ENCODE results near the gene NMD3.

The NMD3 gene

DNA sequence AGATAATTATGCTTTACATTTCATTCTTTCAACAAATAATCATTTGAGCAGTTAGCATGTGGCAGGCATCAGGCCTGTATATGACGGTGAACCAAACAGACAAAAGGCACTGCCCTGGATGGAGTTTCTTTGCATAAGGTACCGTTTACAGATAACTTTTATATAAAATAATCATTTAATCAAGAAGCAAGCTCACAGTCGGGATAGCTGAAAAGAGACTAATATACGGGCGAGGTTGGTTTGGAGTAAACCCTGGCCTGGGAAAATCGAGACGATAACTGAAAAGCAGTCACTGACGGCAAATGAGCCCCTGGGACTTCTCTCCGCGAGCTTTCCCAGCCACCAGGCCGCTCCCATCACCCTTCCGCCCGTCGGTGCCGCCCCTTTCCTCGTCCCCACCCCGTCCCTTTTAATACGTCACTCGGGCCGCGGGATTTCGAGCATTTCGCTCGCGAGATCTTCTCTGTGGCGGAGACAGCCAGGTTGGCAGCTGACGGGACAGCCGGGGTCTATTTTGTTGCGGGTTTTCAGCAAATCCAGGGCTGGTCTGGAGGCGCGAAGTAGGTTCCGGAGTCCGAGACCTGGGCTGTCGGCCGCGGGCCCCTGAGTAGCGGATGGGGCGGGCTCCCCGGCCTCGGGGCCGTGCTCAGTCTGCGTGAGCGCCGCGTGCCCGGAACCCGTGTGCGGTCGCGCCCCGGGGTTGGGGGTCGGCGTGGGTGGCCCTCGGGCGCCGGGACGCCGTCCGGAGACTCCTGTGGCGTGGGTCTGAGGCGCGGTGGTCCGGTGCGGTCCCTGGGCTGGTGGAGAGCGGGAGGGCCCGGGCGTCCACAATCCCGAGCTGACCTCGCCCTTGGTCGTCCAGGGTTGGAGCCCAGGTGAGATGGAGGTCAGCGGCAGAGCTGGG lies at the start of gene NMD3:
Gene NMD3 (plus strand): TSS at position 462 of the 904 bp plus-strand sequence. CDS start 703 bp downstream, outside the sequence.
- DNase-seq = peak; percentile 95

DNA sequence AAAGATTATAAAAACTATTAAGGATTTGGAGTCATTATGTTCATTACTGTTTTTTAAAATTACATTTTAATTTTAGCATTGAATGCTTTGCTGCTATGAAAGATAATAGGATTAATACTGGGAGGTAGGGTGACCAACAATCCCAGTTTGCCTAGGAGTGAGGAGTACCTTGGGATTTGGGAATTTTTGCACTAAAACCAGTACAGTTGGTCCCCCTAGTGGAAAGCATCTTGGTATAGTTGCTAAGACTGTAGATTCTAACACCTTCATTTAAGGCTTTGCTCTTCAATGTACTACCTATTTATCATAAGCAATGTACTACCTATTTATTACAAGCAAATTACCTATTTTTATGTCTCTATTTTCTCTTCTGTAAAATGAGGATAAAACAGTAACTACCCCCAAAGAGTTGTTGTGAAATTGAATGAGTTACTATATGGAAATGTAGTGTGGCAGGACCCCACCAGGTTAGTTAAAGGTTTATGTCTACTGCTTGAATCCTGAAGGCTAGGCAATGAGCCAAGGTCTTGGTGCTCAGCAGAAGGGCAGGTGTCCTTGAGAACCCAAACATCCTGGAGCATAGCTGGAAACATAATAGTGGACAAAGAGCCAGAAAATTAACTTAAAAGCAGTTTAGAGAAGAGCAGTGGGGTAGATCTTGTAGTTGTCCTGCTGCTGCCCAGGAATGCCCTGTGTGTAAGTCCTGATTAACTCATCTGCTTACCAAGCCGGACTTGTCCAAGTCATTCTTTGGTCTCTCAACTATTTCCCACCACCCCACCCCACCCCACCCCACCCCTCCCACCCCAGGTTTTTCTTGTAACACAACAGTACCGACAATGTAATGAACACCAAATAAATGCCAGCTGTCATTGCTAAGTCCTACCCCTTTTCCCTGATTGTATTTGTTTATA lies 49.2 kb upstream of the NMD3 start:
- no peak for DNase-seq

DNA sequence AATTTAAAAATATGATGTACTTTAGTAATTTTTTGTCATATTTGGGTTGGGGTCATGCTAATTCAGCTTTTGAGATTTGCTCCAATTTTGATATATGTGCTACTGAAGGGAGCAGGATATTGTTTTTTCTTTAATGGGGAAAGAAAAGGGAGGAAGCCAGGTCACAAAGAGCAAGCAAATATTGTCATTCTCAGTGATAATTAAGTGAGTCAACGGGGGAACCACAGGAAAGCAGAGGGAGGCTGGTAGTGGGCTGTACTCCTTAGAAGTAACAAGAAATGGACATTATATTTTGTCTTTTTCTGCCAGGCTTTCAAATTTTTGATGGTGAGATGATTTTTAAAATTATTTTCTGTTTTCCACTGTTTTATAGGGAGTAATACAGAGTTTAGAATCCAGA lies 45.6 kb upstream of the NMD3 start:
- DNase-seq = no peak

DNA sequence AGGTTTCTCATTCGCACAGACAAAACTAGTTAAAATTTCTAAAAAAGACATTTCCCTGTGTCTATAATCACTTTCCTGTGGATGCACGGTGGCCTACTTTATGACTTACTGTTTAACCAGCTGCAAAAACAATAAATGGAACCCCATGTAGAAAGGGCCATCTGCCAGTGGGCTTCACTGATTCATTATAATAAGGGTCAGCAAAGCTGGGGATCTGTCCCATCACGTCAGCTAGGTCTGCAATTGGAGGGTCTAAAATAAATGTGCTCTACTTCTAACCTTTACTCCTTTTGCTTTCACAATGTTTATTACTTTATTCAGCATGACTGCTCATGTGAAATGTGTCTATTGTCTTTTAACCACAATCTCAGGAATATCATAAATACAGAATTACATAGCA lies 43.1 kb upstream of the NMD3 start:
- DNase-seq = no peak

- DNase-seq = peak; percentile 50
These were observed 39.7 kb upstream of the NMD3 start for GRCh38 chr3:161181371-161181770.

DNA sequence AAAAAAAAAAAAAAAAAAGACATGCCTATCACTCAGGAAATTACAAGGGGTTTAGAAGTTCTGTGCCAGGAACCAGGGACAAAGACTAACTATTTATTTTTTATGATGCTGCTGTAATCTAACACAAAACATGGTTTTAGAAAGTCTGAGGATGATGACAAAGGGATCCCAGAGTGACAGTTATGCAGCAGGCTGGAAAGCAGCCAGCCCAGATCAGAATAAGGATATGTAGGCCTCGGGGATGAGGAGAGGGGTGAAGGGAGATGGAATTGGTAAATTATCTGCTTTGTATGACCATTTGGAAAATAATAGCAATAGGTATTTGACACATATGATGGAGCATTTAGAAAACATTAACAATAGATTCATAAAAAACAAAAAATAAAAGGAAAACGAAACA lies 34.1 kb upstream of the NMD3 start:
- no peak for DNase-seq

DNA sequence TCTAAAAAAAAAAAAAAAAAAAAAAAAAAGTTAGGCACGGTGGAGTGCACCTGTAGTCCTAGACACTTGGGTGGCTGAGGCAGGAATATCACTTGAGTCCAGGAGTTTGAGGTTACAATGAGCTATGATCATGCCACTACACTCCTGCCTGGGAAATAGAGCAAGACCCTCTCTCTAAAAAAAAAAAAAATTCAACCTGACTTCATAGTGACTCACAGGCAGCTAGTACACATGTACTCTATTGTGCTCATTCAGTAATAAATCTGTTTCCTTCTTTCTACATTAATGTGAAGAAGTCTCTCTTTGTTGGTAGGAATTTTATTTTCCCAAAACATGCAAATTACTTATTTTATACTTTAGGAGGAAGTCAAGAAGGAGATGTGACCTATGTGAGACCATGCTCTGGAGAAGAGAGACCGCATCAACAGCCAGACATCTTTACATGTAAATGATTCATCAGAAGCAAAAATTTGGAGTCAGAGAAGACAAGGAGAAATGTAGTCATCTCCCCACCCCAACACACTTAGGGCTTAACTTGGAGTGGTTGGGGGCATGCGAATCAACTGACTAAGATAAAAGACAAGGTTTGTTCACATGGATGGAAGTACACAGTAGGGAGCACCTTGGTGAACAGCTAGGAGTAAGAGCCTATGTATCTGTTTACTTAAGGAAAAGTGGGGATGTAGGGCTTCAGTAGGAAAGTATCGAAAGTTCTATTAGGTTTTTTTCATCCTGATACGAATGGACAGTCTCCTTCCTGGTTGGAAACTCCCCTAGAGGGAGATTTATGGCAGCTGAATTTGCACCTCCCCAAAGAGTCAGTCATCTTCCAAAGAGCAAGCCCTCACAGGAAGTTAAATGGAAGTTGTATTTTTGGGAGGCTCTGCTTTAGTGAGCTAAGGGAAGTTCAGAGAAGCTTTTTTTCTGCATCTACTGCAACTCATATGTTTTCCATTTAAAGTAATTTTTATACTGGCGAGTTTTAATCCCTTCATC lies 23.0 kb upstream of the NMD3 start:
- no peak for DNase-seq

GRCh38 chr3:161199926-161200325 lies 21.2 kb upstream of the NMD3 start:
- DNase-seq = no peak

DNA sequence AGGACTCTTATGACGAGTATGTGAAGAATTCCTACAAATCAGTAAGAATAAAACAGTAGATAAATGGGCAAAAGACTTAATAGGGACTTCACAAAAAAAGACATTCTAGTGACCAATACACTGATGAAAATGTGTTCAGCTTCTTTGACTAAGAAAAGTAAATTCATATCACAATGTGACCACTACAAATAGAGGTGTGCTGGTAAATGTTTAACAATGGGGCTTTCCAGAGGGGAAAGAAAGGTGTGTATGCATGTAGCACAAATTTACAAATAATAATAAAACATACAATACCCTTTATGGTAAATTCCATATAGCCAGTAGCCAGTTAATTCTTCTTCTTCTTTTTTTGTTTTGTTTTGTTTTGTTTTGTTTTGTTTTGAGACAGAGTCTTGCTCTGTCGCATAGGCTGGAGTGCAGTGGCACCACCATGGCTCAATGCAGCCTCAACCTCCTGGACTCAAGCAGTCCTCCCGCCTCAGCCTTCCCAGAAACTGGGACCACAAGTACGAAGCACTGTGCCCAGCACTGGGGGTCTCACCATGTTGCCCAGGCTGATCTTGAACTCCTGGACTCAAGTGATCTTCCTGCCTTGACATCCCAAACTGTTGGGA lies 17.5 kb upstream of the NMD3 start:
- DNase-seq = no peak

DNA sequence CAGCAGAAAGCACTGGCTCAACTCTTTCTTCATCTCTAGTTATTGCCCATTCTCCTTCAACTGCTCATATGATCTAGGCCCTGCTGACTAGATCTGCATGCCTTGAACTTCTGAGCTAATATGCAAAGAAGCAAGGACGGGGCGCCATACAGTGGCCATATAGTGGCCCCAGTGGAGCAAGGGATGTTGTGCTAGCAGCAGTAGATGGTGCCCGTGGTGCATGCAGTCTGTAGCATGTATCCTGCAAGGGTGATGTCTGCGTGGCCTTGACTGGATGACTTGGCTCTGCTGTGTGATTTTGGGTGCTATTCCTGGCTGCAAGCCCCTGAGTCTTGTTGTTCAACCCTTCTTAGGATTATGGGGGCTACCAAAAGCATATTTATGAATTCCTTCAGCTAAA lies 12.2 kb upstream of the NMD3 start:
- DNase-seq = no peak

DNA sequence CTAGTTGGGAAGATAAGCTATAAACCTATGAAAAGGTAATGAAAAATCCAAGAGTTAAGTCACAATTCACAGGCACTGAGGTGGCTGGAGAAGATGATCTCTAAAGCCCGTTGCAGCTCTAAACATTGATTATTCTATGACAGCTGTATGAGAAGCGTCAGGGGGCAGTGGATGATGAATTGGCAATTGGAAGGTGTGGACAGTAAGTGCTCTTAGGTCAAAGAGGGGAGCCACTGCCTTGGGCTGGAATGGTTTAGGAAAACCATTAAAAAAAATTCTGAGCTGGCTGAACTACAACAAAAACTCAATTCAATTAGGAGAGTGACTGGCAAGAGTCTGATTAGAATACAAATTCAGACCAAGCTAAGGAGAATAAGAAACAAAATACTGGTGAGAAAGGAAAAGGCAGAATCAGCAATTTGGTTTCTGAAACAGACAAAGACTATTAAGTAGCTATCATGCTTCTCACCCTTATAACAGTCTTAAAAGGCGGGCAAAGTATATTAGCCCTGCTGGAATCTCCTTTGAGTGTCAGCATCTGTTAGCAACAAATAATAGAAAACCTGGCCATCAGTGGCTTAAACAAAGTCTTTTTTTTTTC lies 8.8 kb upstream of the NMD3 start:
- DNase-seq = no peak

DNA sequence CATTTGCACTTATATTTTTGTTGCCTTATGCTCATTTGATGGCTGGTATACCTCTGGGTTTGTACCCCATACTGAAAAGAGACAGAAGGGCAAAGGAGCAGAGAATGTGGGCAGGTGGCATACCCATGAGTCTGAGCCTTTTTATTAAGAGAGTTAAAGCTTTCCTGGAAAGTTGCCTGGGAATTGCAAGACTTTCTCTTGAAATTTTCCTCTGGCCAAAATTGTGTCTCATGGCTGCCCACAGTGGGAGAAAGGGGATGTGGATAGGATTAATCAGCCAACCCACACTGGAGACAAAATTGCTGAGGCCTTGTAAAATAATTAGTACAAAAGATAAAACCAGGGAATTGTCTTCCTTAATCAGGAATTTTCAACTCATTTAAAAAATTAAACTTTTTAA lies 8.2 kb upstream of the NMD3 start:
- DNase-seq = no peak

DNA sequence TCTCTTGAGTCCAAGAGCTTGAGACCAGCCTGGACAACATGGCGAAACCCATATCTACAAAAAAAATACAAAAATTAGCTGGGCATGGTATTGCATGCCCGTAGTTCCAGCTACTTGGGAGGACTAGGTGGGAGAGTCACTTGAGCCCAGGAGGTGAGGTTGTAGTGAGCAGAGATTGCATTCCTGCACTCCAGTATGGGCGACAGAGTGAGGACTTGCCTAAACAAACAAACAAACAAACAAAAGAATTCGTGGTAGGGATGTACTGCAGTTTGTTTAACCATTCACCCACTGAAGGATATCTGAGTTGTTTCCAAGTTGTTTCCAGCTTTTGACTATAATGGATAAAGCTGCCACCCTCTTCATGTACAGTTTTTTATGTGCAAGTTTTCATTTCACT lies 7.5 kb upstream of the NMD3 start:
- no peak for DNase-seq

DNA sequence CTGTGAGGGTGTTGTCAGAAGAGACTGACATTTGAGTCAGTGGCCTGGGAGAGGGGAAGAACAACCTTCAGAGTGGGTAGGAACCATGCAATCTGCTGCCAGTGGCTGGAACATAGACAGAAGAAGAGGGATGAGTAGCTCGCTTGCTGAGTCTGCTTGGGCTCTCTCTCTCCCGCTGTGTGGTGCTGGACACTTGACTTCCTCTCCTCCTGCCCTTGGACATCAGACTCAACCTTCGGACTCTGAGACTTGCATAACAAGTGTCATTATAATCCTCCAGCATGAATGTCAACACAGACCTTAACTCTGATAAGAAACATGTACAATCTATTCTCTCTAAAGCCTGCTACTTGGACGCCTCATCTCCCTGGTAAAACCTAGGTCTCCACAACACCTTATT lies 5.9 kb upstream of the NMD3 start:
- no peak for DNase-seq

DNA sequence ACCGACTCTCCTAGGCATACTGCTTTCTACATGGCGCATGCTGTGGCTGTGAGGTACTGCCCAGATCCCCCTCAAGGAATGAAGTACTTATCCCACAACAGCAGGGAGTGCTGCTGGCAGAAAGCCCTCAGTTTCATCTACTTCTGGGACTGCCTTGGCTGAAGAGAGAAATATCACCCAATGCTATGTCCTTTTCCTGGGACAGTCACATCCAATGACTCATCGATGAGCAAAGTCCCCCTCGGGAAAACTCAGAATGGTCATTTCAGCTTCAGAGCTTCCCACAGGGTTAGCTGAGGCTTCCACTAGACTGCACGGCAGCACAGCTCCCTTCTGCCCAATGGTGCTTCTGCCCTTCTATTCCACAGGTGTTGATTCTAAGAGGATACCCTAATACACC lies 3.6 kb upstream of the NMD3 start:
- DNase-seq = peak; percentile 16

- no peak for DNase-seq
These were observed 1.6 kb upstream of the NMD3 start for GRCh38 chr3:161219495-161219894.

DNA sequence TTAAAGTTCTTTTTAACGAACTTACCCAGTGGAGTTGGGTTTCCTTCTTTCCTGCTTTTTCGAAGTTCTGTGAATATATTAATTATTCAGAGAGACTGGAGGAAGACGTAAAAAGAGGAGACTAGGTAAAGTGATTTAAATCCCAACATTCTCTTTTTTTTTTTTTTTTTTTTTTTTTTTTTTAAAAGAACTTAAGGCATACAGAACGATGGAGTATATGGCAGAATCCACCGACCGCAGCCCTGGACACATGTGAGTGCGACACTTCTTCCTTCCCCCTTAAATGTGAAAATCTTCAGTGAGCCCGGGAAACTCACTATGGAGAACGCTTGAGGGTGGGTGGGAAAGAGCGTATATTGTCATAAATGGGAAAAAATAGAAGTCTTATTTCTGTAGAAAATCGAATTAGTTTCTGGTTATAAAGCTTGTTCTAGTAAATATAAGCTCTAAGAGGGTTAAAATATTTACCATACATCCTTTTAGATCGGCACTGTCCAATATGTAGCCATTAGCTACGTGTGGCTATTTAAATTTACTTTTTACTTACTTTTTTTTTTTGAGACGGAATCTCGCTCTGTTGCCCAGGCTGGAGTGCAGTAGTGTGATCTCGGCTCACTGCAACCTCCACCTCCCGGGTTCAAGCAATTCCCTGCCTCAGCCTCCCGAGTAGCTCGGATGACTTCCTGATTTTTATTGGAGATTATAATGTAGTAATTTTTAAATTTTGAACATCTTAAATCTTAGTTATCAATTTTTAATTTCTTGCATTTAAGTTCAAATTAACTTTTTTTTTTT lies 892 bp downstream of the NMD3 start:
- peak; percentile 19 for DNase-seq

DNA sequence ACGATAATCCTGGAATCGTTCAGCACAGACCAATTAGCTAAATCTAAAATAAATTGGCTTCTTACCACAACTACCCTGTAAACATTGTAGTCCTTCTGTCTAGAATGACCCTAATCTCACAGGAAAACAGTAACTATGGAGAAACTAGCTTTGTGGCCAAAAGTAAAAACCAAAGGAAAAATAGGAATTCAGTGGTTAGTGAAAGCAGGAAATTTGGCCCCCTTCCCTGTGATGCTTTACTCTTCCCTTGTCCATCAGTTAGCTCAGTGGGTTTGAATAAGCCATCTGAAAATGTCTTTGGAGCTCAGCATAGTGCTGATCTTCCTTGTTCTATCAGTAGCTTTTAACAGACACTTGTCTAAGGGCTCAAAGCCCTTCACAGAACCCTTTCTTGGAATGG lies 1.6 kb downstream of the NMD3 start:
- DNase-seq = peak; percentile 62

DNA sequence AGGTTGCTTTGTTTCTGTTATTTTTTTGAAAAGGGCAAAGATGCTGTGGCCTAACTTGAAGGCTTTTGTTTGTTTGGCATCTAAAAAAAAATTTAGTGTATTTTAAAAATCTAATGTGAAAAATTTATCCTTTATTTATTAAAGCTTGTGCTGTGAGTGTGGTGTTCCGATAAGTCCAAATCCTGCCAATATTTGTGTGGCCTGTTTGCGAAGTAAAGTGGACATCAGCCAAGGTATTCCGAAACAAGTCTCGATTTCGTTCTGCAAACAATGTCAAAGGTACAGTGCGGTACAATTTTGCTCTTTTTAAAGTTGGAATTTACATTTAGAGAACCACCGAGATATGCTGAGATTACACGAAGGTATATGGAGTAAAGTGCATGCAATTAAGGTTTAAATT lies 3.7 kb downstream of the NMD3 start:
- no peak for DNase-seq

- DNase-seq = no peak
These were observed 9.6 kb downstream of the NMD3 start for GRCh38 chr3:161230621-161231171.

DNA sequence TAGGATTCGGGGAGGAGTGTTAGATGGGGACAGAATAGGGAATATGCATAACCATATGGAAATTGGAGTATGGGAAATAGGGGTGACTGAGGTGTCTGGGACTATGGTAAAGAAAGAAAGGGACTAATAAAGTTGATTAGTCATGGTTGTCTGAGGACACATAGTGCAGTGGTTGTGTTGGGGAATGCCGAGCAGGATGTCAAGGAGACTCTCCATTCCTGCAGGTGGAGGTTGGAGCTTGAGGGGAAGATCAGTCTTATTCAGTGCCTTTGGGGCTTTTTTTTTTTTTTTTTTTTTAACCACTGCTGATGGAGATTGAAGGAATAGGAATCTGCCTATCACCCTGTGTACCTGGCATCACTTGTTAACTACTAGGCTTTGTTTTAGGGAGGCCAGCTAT lies 10.8 kb downstream of the NMD3 start:
- no peak for DNase-seq

Measured in fibroblast of upper back skin (primary cell).